Smooth muscle cell (in vitro differentiated cells): ENCODE data around the gene MED23. TPM values are rescaled to one million over a fixed set of nuclear protein-coding genes. Genes with fewer than 3 reads are reported as not detected.

ENCODE experiments used
- DNase-seq: peaks from one replicate; lab custom pipeline; 2025; ENCODE audit not compliant: unreplicated experiment; lab: John Stamatoyannopoulos, UW
- H2AFZ ChIP-seq: fragments of 200-600 bp; sonication (generic); 2 replicates; pipeline ENCODE4 v1.6.0; 2016; ENCODE audit warnings: antibody characterized with exemption, low read depth, mild to moderate bottlenecking
- H3F3A ChIP-seq: fragments of 200-600 bp; sonication (generic); 2 replicates; pipeline ENCODE4 v1.6.0; 2017; ENCODE audit warnings: antibody characterized with exemption, low read depth
- H3K27ac ChIP-seq: fragments of 200-600 bp; sonication (generic); 2 replicates; pipeline ENCODE4 v1.5.1; 2016; ENCODE audit warnings: low read depth, mild to moderate bottlenecking
- H3K27me3 ChIP-seq: fragments of 200-600 bp; sonication (generic); 2 replicates; pipeline ENCODE4 v1.6.1; 2016; ENCODE audit warnings: low read depth, mild to moderate bottlenecking
- H3K36me3 ChIP-seq: fragments of 200-600 bp; sonication (generic); 2 replicates; pipeline ENCODE4 v1.5.1; 2016; ENCODE audit warnings: low read depth
- H3K4me1 ChIP-seq: fragments of 200-600 bp; sonication (generic); 2 replicates; pipeline ENCODE4 v1.5.1; 2016; ENCODE audit warnings: low read depth
- H3K4me2 ChIP-seq: fragments of 200-600 bp; sonication (generic); 2 replicates; pipeline ENCODE4 v1.6.0; 2016; ENCODE audit warnings: mild to moderate bottlenecking
- H3K4me3 ChIP-seq: fragments of 200-600 bp; sonication (generic); 2 replicates; pipeline ENCODE4 v1.5.1; 2016; ENCODE audit warnings: mild to moderate bottlenecking
- H3K79me2 ChIP-seq: fragments of 200-600 bp; sonication (generic); 2 replicates; pipeline ENCODE4 v1.6.0; 2016; ENCODE audit warnings: low read depth, mild to moderate bottlenecking
- H3K9ac ChIP-seq: fragments of 200-600 bp; sonication (generic); 2 replicates; pipeline ENCODE4 v1.6.0; 2016; ENCODE audit warnings: low read depth
- H3K9me3 ChIP-seq: fragments of 200-600 bp; sonication (generic); replicated peaks from 2 replicates; pipeline ENCODE4 v1.5.1; 2016; ENCODE audit warnings: low read depth
- H4K20me1 ChIP-seq: fragments of 200-600 bp; sonication (generic); 2 replicates; pipeline ENCODE4 v1.6.0; 2016; ENCODE audit warnings: low read depth
- CTCF ChIP-seq: fragments of 200-600 bp; sonication (generic); IDR thresholded peaks from 2 replicates; pipeline ENCODE4 v1.5.1; 2017; ENCODE audit warnings: borderline replicate concordance, mild to moderate bottlenecking, antibody characterized with exemption; ENCODE audit not compliant: insufficient read depth, poor library complexity, severe bottlenecking
- WGBS: methylation state at CpG from one replicate; pipeline ENCODE4 v1.1.7; 2016; ENCODE audit warnings: low lambda C conversion rate; 5-methylcytosine and 5-hydroxymethylcytosine counted together
- polyA plus RNA-seq: library from polyadenylated mRNA; unstranded; fragments of >200 nt; fragmentation: Nextera tagmentation; extraction: Ambion mirVana; gene quantifications from 2 replicates; pipeline ENCODE4 v1.2.1, GENCODE V29; 2016
- total RNA-seq: library from RNA; depleted of rRNA; stranded (reverse); fragments of >200 nt; gene quantifications from 2 replicates; pipeline ENCODE4 v1.2.3, GENCODE V29; 2014

MED23 gene
- total and polyA plus RNA-seq, 2 experiments from 2014 or later, result 17.1 to 46.4 TPM

GRCh38 chr6:131565056-131565455 is 63.0 kb downstream of the MED23 start:
- no peak for DNase-seq
- H3K4me1 ChIP-seq, result no peaks in the 10 kb centered on the region
- H2AFZ ChIP-seq, result no peak overlapping the region
- H3K4me3 ChIP-seq, result no peak overlapping the region
- H3K36me3 ChIP-seq, result no peaks in the 10 kb centered on the region
- H3K27me3 ChIP-seq, result no peaks in the 10 kb centered on the region
- H3K79me2 ChIP-seq, result no peaks in the 10 kb centered on the region
- H3K4me2 ChIP-seq, result no peak overlapping the region
- H3K27ac ChIP-seq, result no peak overlapping the region
- no peak for TF ChIP-seq CTCF
- H3K9me3 ChIP-seq, result no peaks in the 10 kb centered on the region
- H3K9ac ChIP-seq, result no peak overlapping the region
- H3F3A ChIP-seq, result no peaks in the 10 kb centered on the region
- 94% methylated on average over 2 of the region's 2 CpGs for WGBS
- H4K20me1 ChIP-seq, result no peaks in the 10 kb centered on the region

GRCh38 chr6:131561925-131562707 is 65.9 kb downstream of the MED23 start:
- Histone ChIP-seq H2AFZ (no peak overlapping the region), H3K27ac (no peak overlapping the region), H3K4me3 (no peak overlapping the region), H3K36me3 (no peaks in the 10 kb centered on the region), H3K9ac (no peak overlapping the region), H3K4me1 (no peaks in the 10 kb centered on the region), H3K9me3 (no peaks in the 10 kb centered on the region), H4K20me1 (no peaks in the 10 kb centered on the region), H3K4me2 (no peak overlapping the region), H3K27me3 (no peaks in the 10 kb centered on the region), H3K79me2 (no peaks in the 10 kb centered on the region), H3F3A (no peaks in the 10 kb centered on the region)
- 91% methylated on average over 4 of the region's 4 CpGs for WGBS
- no peak for DNase-seq
- TF ChIP-seq CTCF, result no peak

GRCh38 chr6:131558922-131559321 is 69.1 kb downstream of the MED23 start:
- no peak for TF ChIP-seq CTCF
- DNase-seq, result no peak
- H3K9ac ChIP-seq, result no peak overlapping the region
- H3K36me3 ChIP-seq, result no peaks in the 10 kb centered on the region
- H3F3A ChIP-seq, result no peaks in the 10 kb centered on the region
- H3K27me3 ChIP-seq, result no peaks in the 10 kb centered on the region
- no peak overlapping the region for H3K4me3 ChIP-seq
- H3K9me3 ChIP-seq, result no peaks in the 10 kb centered on the region
- H3K79me2 ChIP-seq, result no peaks in the 10 kb centered on the region
- no peak overlapping the region for H3K27ac ChIP-seq
- 97% methylated on average over 4 of the region's 4 CpGs for WGBS
- no peak overlapping the region for H3K4me2 ChIP-seq
- H2AFZ ChIP-seq, result no peak overlapping the region
- H4K20me1 ChIP-seq, result no peaks in the 10 kb centered on the region
- no peaks in the 10 kb centered on the region for H3K4me1 ChIP-seq

- Histone ChIP-seq H3K36me3 (no peaks in the 10 kb centered on the region), H3K4me3 (no peak overlapping the region), H3F3A (no peaks in the 10 kb centered on the region), H4K20me1 (no peaks in the 10 kb centered on the region), H2AFZ (no peak overlapping the region), H3K79me2 (no peaks in the 10 kb centered on the region), H3K9me3 (no peaks in the 10 kb centered on the region), H3K27me3 (no peaks in the 10 kb centered on the region), H3K9ac (no peak overlapping the region), H3K4me2 (no peak overlapping the region), H3K4me1 (no peaks in the 10 kb centered on the region), H3K27ac (no peak overlapping the region)
- DNase-seq, result no peak
- TF ChIP-seq CTCF, result no peak
Observed at GRCh38 chr6:131555992-131556391, 72.0 kb downstream of the MED23 start.
